HCT116 (cell line): Measurements from ENCODE around the gene MEGF10. TPM values are rescaled to one million over a fixed set of nuclear protein-coding genes. Genes with fewer than 3 reads are reported as not detected.

Experiments
- ATAC-seq: fragments of 200-7000 bp; cut with Tn5 transposase; 2 replicates; pipeline ENCODE4 v1.9.1; 2020; ENCODE audit warnings: mild to moderate bottlenecking, moderate library complexity
- BruUV-seq: library from RNA; stranded (reverse); fragments of 400-500 nt; replicated peaks from 2 replicates; lab custom pipeline; 2021; lab: Mats Ljungman, UMichigan
- CTCF ChIA-PET: fragments of 300-600 bp; sonication (Branson Sonifier 250); formaldehyde crosslinking; loops from one replicate; lab custom pipeline; 2021; ENCODE audit warnings: antibody characterized with exemption; lab: Charles Lee
- POLR2A ChIA-PET: fragments of 300-600, 350-600 bp; sonication (Branson Sonifier 250); formaldehyde crosslinking; loops from one replicate; lab custom pipeline; 2021; ENCODE audit warnings: antibody characterized with exemption; lab: Charles Lee
- RAD21 ChIA-PET, 2 experiments: fragments of 300-600 bp; sonication (Branson Sonifier 250); formaldehyde crosslinking; loops; one replicate each; lab custom pipeline; 2023; ENCODE audit warnings: low total read pairs in 2 of 2; ENCODE audit not compliant: uncharacterized antibody in 2 of 2, unreplicated experiment in 2 of 2, low non-redundant PET in 1 of 2; lab: Charles Lee
- DNase-seq: peaks from one replicate; pipeline ENCODE4 v3.0.0-alpha.2; 2010; ENCODE audit warnings: low read depth, low spot score
- H2AFZ ChIP-seq: fragments of 200-600 bp; shearing (Covaris generic), sonication (generic); 2 replicates; pipeline ENCODE4 v1.6.1; 2017; ENCODE audit warnings: low read depth, mixed run types, mixed read lengths, antibody characterized with exemption, low read length; ENCODE audit not compliant: poor library complexity, severe bottlenecking
- H3K27ac ChIP-seq: 2 replicates; pipeline ENCODE4 v1.5.1; 2012; ENCODE audit warnings: low read depth, low read length
- H3K27me3 ChIP-seq: fragments of 200-600 bp; sonication (generic); 2 replicates; pipeline ENCODE4 v1.6.1; 2016; ENCODE audit warnings: mixed run types, low read length, mixed read lengths; ENCODE audit not compliant: insufficient read depth
- H3K36me3 ChIP-seq, 2 experiments: fragments of 200-500 bp in 1 of 2; fragments of 200-600 bp in 1 of 2; sonication (Bioruptor generic) in 1 of 2; sonication (generic) in 1 of 2; 2 replicates each; pipeline versions ENCODE4 v1.5.1 to v1.6.1; 2014 to 2016; ENCODE audit warnings: low read length in 2 of 2, inconsistent platforms in 1 of 2, mixed read lengths in 1 of 2, mixed run types in 1 of 2; ENCODE audit not compliant: insufficient read depth in 2 of 2, control insufficient read depth in 1 of 2
- H3K4me1 ChIP-seq, 2 experiments: fragments of 200-600 bp in 1 of 2; sonication (generic) in 1 of 2; 2 replicates each; pipeline versions ENCODE4 v1.5.1 to v1.6.1; 2012 to 2017; ENCODE audit warnings: low read length in 2 of 2, inconsistent platforms in 1 of 2, mild to moderate bottlenecking in 1 of 2, mixed read lengths in 1 of 2, mixed run types in 1 of 2, moderate library complexity in 1 of 2; ENCODE audit not compliant: insufficient read depth in 2 of 2, control insufficient read depth in 1 of 2
- H3K4me2 ChIP-seq: fragments of 200-600 bp; sonication (generic); 2 replicates; pipeline ENCODE4 v1.6.1; 2017; ENCODE audit warnings: mixed run types, low read length, mixed read lengths
- H3K4me3 ChIP-seq, 2 experiments: fragments of 200-600 bp in 1 of 2; sonication (generic) in 1 of 2; replicated peaks in 1 of 2; 2 replicates each; pipeline ENCODE4 v1.5.1; 2011 to 2016; ENCODE audit warnings: low read length in 2 of 2, control low read depth in 1 of 2, low read depth in 1 of 2, mild to moderate bottlenecking in 1 of 2, mixed read lengths in 1 of 2, mixed run types in 1 of 2
- H3K79me2 ChIP-seq: fragments of 200-600 bp; sonication (generic); 2 replicates; pipeline ENCODE4 v1.6.1; 2017; ENCODE audit warnings: mild to moderate bottlenecking, mixed run types, low read length, moderate library complexity, mixed read lengths; ENCODE audit not compliant: insufficient read depth
- H3K9ac ChIP-seq: fragments of 200-600 bp; sonication (generic); 2 replicates; pipeline ENCODE4 v1.6.1; 2016; ENCODE audit warnings: low read length, mixed read lengths
- H3K9me2 ChIP-seq: fragments of 200-600 bp; sonication (generic), shearing (Covaris generic); 2 replicates; pipeline ENCODE4 v1.6.1; 2017; ENCODE audit warnings: mixed run types, mild to moderate bottlenecking, moderate library complexity; ENCODE audit not compliant: insufficient read depth
- H3K9me3 ChIP-seq, 2 experiments: fragments of 200-500 bp in 1 of 2; fragments of 200-600 bp in 1 of 2; sonication (Bioruptor generic) in 1 of 2; sonication (generic) in 1 of 2; 2 replicates each; pipeline ENCODE4 v1.6.1; 2014 to 2017; ENCODE audit warnings: low read length in 2 of 2, mixed read lengths in 2 of 2, inconsistent platforms in 1 of 2, low read depth in 1 of 2, mild to moderate bottlenecking in 1 of 2, mixed run types in 1 of 2, moderate library complexity in 1 of 2; ENCODE audit not compliant: control insufficient read depth in 1 of 2, insufficient read depth in 1 of 2
- H4K20me1 ChIP-seq: fragments of 200-600 bp; sonication (generic), shearing (Covaris generic); 2 replicates; pipeline ENCODE4 v1.6.1; 2017; ENCODE audit warnings: mixed run types, mild to moderate bottlenecking, moderate library complexity; ENCODE audit not compliant: insufficient read depth
- CBX3 ChIP-seq: IDR thresholded peaks from 2 replicates; pipeline ENCODE4 v1.6.1; 2012; ENCODE audit warnings: low read depth
- CEBPB ChIP-seq: IDR thresholded peaks from 2 replicates; pipeline ENCODE4 v1.6.1; 2012; ENCODE audit warnings: low read depth
- EGR1 ChIP-seq: IDR thresholded peaks from 2 replicates; pipeline ENCODE4 v1.6.1; 2012; ENCODE audit warnings: low read depth
- ELF1 ChIP-seq: IDR thresholded peaks from 2 replicates; pipeline ENCODE4 v1.6.1; 2012; ENCODE audit warnings: low read depth, borderline replicate concordance
- EZH2 ChIP-seq: fragments of 200-600 bp; sonication (generic); IDR thresholded peaks from 2 replicates; pipeline ENCODE4 v1.6.1; 2017; ENCODE audit warnings: antibody characterized with exemption, mixed run types
- EZH2phosphoT487 ChIP-seq: fragments of 200-600 bp; IDR thresholded peaks from 2 replicates; pipeline ENCODE4 v1.6.1; 2018; ENCODE audit warnings: antibody characterized with exemption, borderline replicate concordance
- FOSL1 ChIP-seq: IDR thresholded peaks from 2 replicates; pipeline ENCODE4 v1.6.1; 2012; ENCODE audit warnings: low read depth
- JUND ChIP-seq: IDR thresholded peaks from 2 replicates; pipeline ENCODE4 v1.6.1; 2012
- MAX ChIP-seq: IDR thresholded peaks from 2 replicates; pipeline ENCODE4 v1.6.1; 2012
- POLR2A ChIP-seq: IDR thresholded peaks from 2 replicates; pipeline ENCODE4 v1.7.0; 2011; ENCODE audit warnings: borderline replicate concordance; ENCODE audit not compliant: insufficient read depth, insufficient read length; ENCODE audit errors: extremely low read depth
- RAD21 ChIP-seq: IDR thresholded peaks from 2 replicates; pipeline ENCODE4 v1.6.1; 2012; ENCODE audit warnings: low read depth, mild to moderate bottlenecking
- REST ChIP-seq: IDR thresholded peaks from 2 replicates; pipeline ENCODE4 v1.6.1; 2012; ENCODE audit warnings: low read depth
- SIN3A ChIP-seq: IDR thresholded peaks from 2 replicates; pipeline ENCODE4 v1.6.1; 2012; ENCODE audit warnings: low read depth
- SRF ChIP-seq: IDR thresholded peaks from 2 replicates; pipeline ENCODE4 v1.6.1; 2012; ENCODE audit warnings: low read depth
- YY1 ChIP-seq: IDR thresholded peaks from 2 replicates; pipeline ENCODE4 v1.6.1; 2011; ENCODE audit warnings: low read length, low read depth, moderate library complexity, mild to moderate bottlenecking; ENCODE audit not compliant: insufficient replicate concordance; ENCODE audit errors: extremely low read depth
- ZBTB33 ChIP-seq: IDR thresholded peaks from 2 replicates; pipeline ENCODE4 v1.6.1; 2011; ENCODE audit warnings: mild to moderate bottlenecking, low read length, moderate library complexity; ENCODE audit not compliant: insufficient replicate concordance; ENCODE audit errors: extremely low read depth
- ZFX ChIP-seq: fragments of 450-650 bp; IDR thresholded peaks from 2 replicates; pipeline ENCODE4 v1.6.1; 2017
- ZNF274 ChIP-seq: fragments of 200-500 bp; sonication (Bioruptor generic); IDR thresholded peaks from 2 replicates; pipeline ENCODE4 v1.6.1; 2014; ENCODE audit warnings: mild to moderate bottlenecking, low read depth, low read length, inconsistent platforms
- intact Hi-C: fragments of 100-400 bp; cut with micrococcal nuclease; formaldehyde crosslinking; loops from 2 replicates; pipeline ENCODE4 v1.10.0; 2022
- total RNA-seq: library from RNA; stranded (reverse); gene quantifications from one replicate; pipeline ENCODE4 v1.2.1, GENCODE V29; 2021; ENCODE audit not compliant: unreplicated experiment

MEGF10 gene
- total RNA-seq, 1 experiment from 2014 or later = 0.02 TPM

GRCh38 chr5:127472700-127473099, 182.1 kb downstream of the MEGF10 start:
- ATAC-seq (no peak), DNase-seq (no peak)
- Histone ChIP-seq H3K9me2 (no peaks in the 10 kb centered on the region), H3K9me3 (no peaks in the 10 kb centered on the region), H3K4me1 (no peaks in the 10 kb centered on the region), H3K27me3 (no peaks in the 10 kb centered on the region), H3K27ac (no peak overlapping the region), H3K4me3 (no peak overlapping the region), H3K79me2 (no peaks in the 10 kb centered on the region), H2AFZ (no peak overlapping the region), H3K9ac (no peak overlapping the region), H4K20me1 (no peaks in the 10 kb centered on the region), H3K4me2 (no peak overlapping the region), H3K36me3 (no peaks in the 10 kb centered on the region)
- intact Hi-C loops = no loop called here
- ChIA-PET CTCF (interaction anchor here (2.7 kb wide), 1 partner anchor 20 kb away, joined by 13 read pairs; no protein-coding TSS in a partner anchor), RAD21 (no interaction called here), POLR2A (no interaction called here)
- TF ChIP-seq EZH2 = no peak
- no peak for TF ChIP-seq FOSL1
- no peak for TF ChIP-seq CEBPB
- BruUV-seq = no TSS peak

- ChIA-PET RAD21 (no interaction called here), CTCF (no interaction called here), POLR2A (no interaction called here)
- H4K20me1 ChIP-seq = no peaks in the 10 kb centered on the region
- DNase-seq (no peak), ATAC-seq (no peak)
- no peak overlapping the region for H3K4me2 ChIP-seq
- no peak overlapping the region for H3K9ac ChIP-seq
- H3K4me1 ChIP-seq = no peaks in the 10 kb centered on the region
- H2AFZ ChIP-seq = no peak overlapping the region
- no peaks in the 10 kb centered on the region for H3K79me2 ChIP-seq
- no peaks in the 10 kb centered on the region for H3K9me2 ChIP-seq
- H3K9me3 ChIP-seq = no peaks in the 10 kb centered on the region
- H3K27me3 ChIP-seq = no peaks in the 10 kb centered on the region
- intact Hi-C loops = no loop called here
- no peak overlapping the region for H3K27ac ChIP-seq
- no TSS peak for BruUV-seq
- no peak overlapping the region for H3K4me3 ChIP-seq
- no peaks in the 10 kb centered on the region for H3K36me3 ChIP-seq
- TF ChIP-seq EGR1 = no peak
- TF ChIP-seq FOSL1 = no peak
- TF ChIP-seq SIN3A = no peak
- TF ChIP-seq YY1 = no peak
- no peak for TF ChIP-seq JUND
- no peak for TF ChIP-seq ZNF274
- TF ChIP-seq MAX = no peak
- TF ChIP-seq RAD21 = no peak
- TF ChIP-seq ZFX = no peak
- no peak for TF ChIP-seq ELF1
- TF ChIP-seq EZH2phosphoT487 = no peak
- no peak for TF ChIP-seq SRF
- TF ChIP-seq ZBTB33 = no peak
- TF ChIP-seq REST = no peak
- TF ChIP-seq POLR2A = no peak
- TF ChIP-seq CBX3 = no peak
- TF ChIP-seq CEBPB = no peak
Measured at GRCh38 chr5:127486471-127486870, 195.9 kb downstream of the MEGF10 start.
